Suppressor macrophage (primary cell): Measurements from ENCODE around the gene NMUR2.

ENCODE experiments used
- DNase-seq, 4 experiments: peaks; one replicate each; pipeline ENCODE4 v3.0.0-alpha.2; 2020 to 2022

Gene NMUR2

GRCh38 chr5:152369298-152369697 lies 35.8 kb downstream of the NMUR2 start:
- DNase-seq: no peak

- DNase-seq: no peak
Measured at GRCh38 chr5:152367554-152367953, 37.5 kb downstream of the NMUR2 start.

GRCh38 chr5:152366716-152367115 lies 38.4 kb downstream of the NMUR2 start:
- DNase-seq: no peak

GRCh38 chr5:152364899-152365298 lies 40.2 kb downstream of the NMUR2 start:
- no peak for DNase-seq

- DNase-seq: no peak
Measured at GRCh38 chr5:152364172-152364571, 40.9 kb downstream of the NMUR2 start.

- no peak for DNase-seq
Measured at GRCh38 chr5:152358861-152359568, 46.1 kb downstream of the NMUR2 start.

- no peak for DNase-seq
Measured at GRCh38 chr5:152356506-152356905, 48.6 kb downstream of the NMUR2 start.

- no peak for DNase-seq
Measured at GRCh38 chr5:152355061-152355460, 50.0 kb downstream of the NMUR2 start.

- DNase-seq: no peak
Measured at GRCh38 chr5:152353001-152353400, 52.1 kb downstream of the NMUR2 start.

GRCh38 chr5:152349683-152350526 lies 55.2 kb downstream of the NMUR2 start:
- peak; percentile 3 to 43 (median 14) for DNase-seq
